Measurements from ENCODE around the gene ZMIZ1.

Gene ZMIZ1

GRCh38 chr10:79045566-79046175 lies 23.1 kb upstream of the ZMIZ1 start:
- Histone ChIP-seq H3K36me3 (ENCODE audit: insufficient read depth, insufficient read length, low read length) (no peaks in the 10 kb centered on the region), H3K4me3 (ENCODE audit: insufficient read length, low read depth) (no peak overlapping the region), H3K4me1 (ENCODE audit: insufficient read depth, insufficient read length) (peaks cover 17% of the 10 kb centered on the region), H3K9ac (ENCODE audit: insufficient read length, low read depth) (no peak overlapping the region), H3K27me3 (ENCODE audit: insufficient read depth, insufficient read length) (no peaks in the 10 kb centered on the region), H3K9me3 (ENCODE audit: insufficient read depth, low read length) (no peaks in the 10 kb centered on the region)
- no peak for DNase-seq (ENCODE audit: low read depth, low spot score)
- TF ChIP-seq YY1 (IDR thresholded peaks at IDR 0.05; ENCODE audit: insufficient read depth, insufficient read length), result no peak
- no peak for TF ChIP-seq SUZ12 (IDR thresholded peaks at IDR 0.05; ENCODE audit: extremely low read depth, insufficient read depth, insufficient read length)
- TF ChIP-seq ZNF274 (IDR thresholded peaks at IDR 0.05; ENCODE audit: low read depth, low read length), result no peak

- no peak overlapping the region for H3K4me3 ChIP-seq (ENCODE audit: insufficient read length, low read depth)
- TF ChIP-seq SUZ12 (IDR thresholded peaks at IDR 0.05; ENCODE audit: extremely low read depth, insufficient read depth, insufficient read length) (no peak), YY1 (IDR thresholded peaks at IDR 0.05; ENCODE audit: insufficient read depth, insufficient read length) (no peak), ZNF274 (IDR thresholded peaks at IDR 0.05; ENCODE audit: low read depth, low read length) (no peak)
Measured at GRCh38 chr10:79046326-79046725, 22.4 kb upstream of the ZMIZ1 start.

GRCh38 chr10:79046741-79047583 lies 21.8 kb upstream of the ZMIZ1 start:
- TF ChIP-seq YY1 (IDR thresholded peaks at IDR 0.05; ENCODE audit: insufficient read depth, insufficient read length) (no peak), SUZ12 (IDR thresholded peaks at IDR 0.05; ENCODE audit: extremely low read depth, insufficient read depth, insufficient read length) (no peak), ZNF274 (IDR thresholded peaks at IDR 0.05; ENCODE audit: low read depth, low read length) (no peak)
- peak overlapping the region; percentile 1 for H3K9ac ChIP-seq (ENCODE audit: insufficient read length, low read depth)
- H3K4me3 ChIP-seq (ENCODE audit: insufficient read length, low read depth), result no peak overlapping the region

More at GRCh38 chr10:79046326-79046725, 22.4 kb upstream of the ZMIZ1 start:
- Histone ChIP-seq H3K36me3 (ENCODE audit: insufficient read depth, insufficient read length, low read length) (no peaks in the 10 kb centered on the region), H3K9me3 (ENCODE audit: insufficient read depth, low read length) (no peaks in the 10 kb centered on the region), H3K9ac (ENCODE audit: insufficient read length, low read depth) (no peak overlapping the region), H3K27me3 (ENCODE audit: insufficient read depth, insufficient read length) (no peaks in the 10 kb centered on the region), H3K4me1 (ENCODE audit: insufficient read depth, insufficient read length) (peaks cover 22% of the 10 kb centered on the region)
- no peak for DNase-seq (ENCODE audit: low read depth, low spot score)

GRCh38 chr10:79047584-79047874 lies 21.2 kb upstream of the ZMIZ1 start:
- TF ChIP-seq ZNF274 (IDR thresholded peaks at IDR 0.05; ENCODE audit: low read depth, low read length) (no peak), YY1 (IDR thresholded peaks at IDR 0.05; ENCODE audit: insufficient read depth, insufficient read length) (no peak), SUZ12 (IDR thresholded peaks at IDR 0.05; ENCODE audit: extremely low read depth, insufficient read depth, insufficient read length) (no peak)
- H3K4me3 ChIP-seq (ENCODE audit: insufficient read length, low read depth), result no peak overlapping the region
- H3K9ac ChIP-seq (ENCODE audit: insufficient read length, low read depth), result no peak overlapping the region
- peaks cover 27% of the 10 kb centered on the region for H3K4me1 ChIP-seq (ENCODE audit: insufficient read depth, insufficient read length)
- H3K9me3 ChIP-seq (ENCODE audit: insufficient read depth, low read length), result no peaks in the 10 kb centered on the region
- H3K27me3 ChIP-seq (ENCODE audit: insufficient read depth, insufficient read length), result no peaks in the 10 kb centered on the region
- H3K36me3 ChIP-seq (ENCODE audit: insufficient read depth, insufficient read length, low read length), result no peaks in the 10 kb centered on the region
- no peak for DNase-seq (ENCODE audit: low read depth, low spot score)

More at GRCh38 chr10:79046741-79047583, 21.8 kb upstream of the ZMIZ1 start:
- peaks cover 27% of the 10 kb centered on the region for H3K4me1 ChIP-seq (ENCODE audit: insufficient read depth, insufficient read length)
- H3K27me3 ChIP-seq (ENCODE audit: insufficient read depth, insufficient read length), result no peaks in the 10 kb centered on the region
- no peaks in the 10 kb centered on the region for H3K9me3 ChIP-seq (ENCODE audit: insufficient read depth, low read length)
- no peaks in the 10 kb centered on the region for H3K36me3 ChIP-seq (ENCODE audit: insufficient read depth, insufficient read length, low read length)
- no peak for DNase-seq (ENCODE audit: low read depth, low spot score)

- Histone ChIP-seq H3K4me3 (ENCODE audit: insufficient read length, low read depth) (no peak overlapping the region), H3K9ac (ENCODE audit: insufficient read length, low read depth) (peak overlapping the region; percentile 56), H3K4me1 (ENCODE audit: insufficient read depth, insufficient read length) (peaks cover 27% of the 10 kb centered on the region), H3K27me3 (ENCODE audit: insufficient read depth, insufficient read length) (no peaks in the 10 kb centered on the region), H3K36me3 (ENCODE audit: insufficient read depth, insufficient read length, low read length) (no peaks in the 10 kb centered on the region), H3K9me3 (ENCODE audit: insufficient read depth, low read length) (no peaks in the 10 kb centered on the region)
- no peak for TF ChIP-seq YY1 (IDR thresholded peaks at IDR 0.05; ENCODE audit: insufficient read depth, insufficient read length)
- TF ChIP-seq ZNF274 (IDR thresholded peaks at IDR 0.05; ENCODE audit: low read depth, low read length), result no peak
- TF ChIP-seq SUZ12 (IDR thresholded peaks at IDR 0.05; ENCODE audit: extremely low read depth, insufficient read depth, insufficient read length), result no peak
- DNase-seq (ENCODE audit: low read depth, low spot score), result no peak
Measured at GRCh38 chr10:79047875-79048638, 20.7 kb upstream of the ZMIZ1 start.

GRCh38 chr10:79048639-79049550 lies 19.9 kb upstream of the ZMIZ1 start:
- Histone ChIP-seq H3K9me3 (ENCODE audit: insufficient read depth, low read length) (no peaks in the 10 kb centered on the region), H3K4me3 (ENCODE audit: insufficient read length, low read depth) (no peak overlapping the region), H3K4me1 (ENCODE audit: insufficient read depth, insufficient read length) (peaks cover 27% of the 10 kb centered on the region), H3K36me3 (ENCODE audit: insufficient read depth, insufficient read length, low read length) (no peaks in the 10 kb centered on the region), H3K27me3 (ENCODE audit: insufficient read depth, insufficient read length) (no peaks in the 10 kb centered on the region), H3K9ac (ENCODE audit: insufficient read length, low read depth) (peak overlapping the region; percentile 56)
- DNase-seq (ENCODE audit: low read depth, low spot score), result no peak
- no peak for TF ChIP-seq ZNF274 (IDR thresholded peaks at IDR 0.05; ENCODE audit: low read depth, low read length)
- TF ChIP-seq YY1 (IDR thresholded peaks at IDR 0.05; ENCODE audit: insufficient read depth, insufficient read length), result no peak
- TF ChIP-seq SUZ12 (IDR thresholded peaks at IDR 0.05; ENCODE audit: extremely low read depth, insufficient read depth, insufficient read length), result no peak

All from NT2/D1 (cell line).